Endothelial cell of umbilical vein (primary cell): ENCODE measurements around the gene SGSM2. TPM values are rescaled to one million over a fixed set of nuclear protein-coding genes. Genes with fewer than 3 reads are reported as not detected.

ENCODE experiments used
- BruUV-seq: library from RNA; stranded (reverse); fragments of 400-500 nt; replicated peaks from 2 replicates; lab custom pipeline; 2021; lab: Mats Ljungman, UMichigan
- CTCF ChIA-PET: fragments of 300-600, 350-600 bp; sonication (Branson Sonifier 250); formaldehyde crosslinking; loops from one replicate; lab custom pipeline; 2021; ENCODE audit warnings: antibody characterized with exemption, inconsistent platforms; lab: Charles Lee
- POLR2A ChIA-PET: fragments of 300-600, 350-600 bp; sonication (Branson Sonifier 250); formaldehyde crosslinking; loops from one replicate; lab custom pipeline; 2021; ENCODE audit warnings: antibody characterized with exemption, inconsistent platforms; lab: Charles Lee
- DNase-seq: peaks from one replicate; pipeline ENCODE4 v3.0.0-alpha.2; 2011; ENCODE audit warnings: low read depth, low spot score
- FAIRE-seq: peaks from 2 replicates; lab custom pipeline; 2011; peaks lifted over from hg19 to GRCh38; lab: Jason Lieb, UNC
- H2AFZ ChIP-seq: 2 replicates; pipeline ENCODE4 v1.6.0; 2012; ENCODE audit warnings: low read depth, low read length, control low read depth, inconsistent platforms
- H3K27ac ChIP-seq: 2 replicates; pipeline ENCODE4 v1.5.1; 2011; ENCODE audit warnings: low read depth, mild to moderate bottlenecking, control low read depth, low read length, moderate library complexity; ENCODE audit not compliant: insufficient read depth
- H3K27me3 ChIP-seq, 2 experiments: 2 replicates each; pipeline versions ENCODE4 v1.6.0 to v1.6.1; 2011; ENCODE audit warnings: low read length in 2 of 2, mixed read lengths in 1 of 2; ENCODE audit not compliant: control insufficient read depth in 2 of 2, insufficient read depth in 2 of 2
- H3K36me3 ChIP-seq, 2 experiments: 2 replicates in 1 of 2; 3 replicates in 1 of 2; pipeline ENCODE4 v1.5.1; 2011; ENCODE audit warnings: low read length in 2 of 2, mild to moderate bottlenecking in 1 of 2, moderate library complexity in 1 of 2; ENCODE audit not compliant: control insufficient read depth in 2 of 2, insufficient read depth in 2 of 2; ENCODE audit errors: extremely low read depth in 1 of 2
- H3K4me1 ChIP-seq: 3 replicates; pipeline ENCODE4 v1.5.1; 2011; ENCODE audit warnings: mild to moderate bottlenecking, low read length; ENCODE audit not compliant: control insufficient read depth, insufficient read depth; ENCODE audit errors: extremely low read depth
- H3K4me2 ChIP-seq: 2 replicates; pipeline ENCODE4 v1.6.1; 2011; ENCODE audit warnings: low read length, control low read depth, mixed read lengths; ENCODE audit not compliant: insufficient read depth
- H3K4me3 ChIP-seq, 3 experiments: fragments of 200-600 bp in 1 of 3; sonication (generic), shearing (Covaris generic) in 1 of 3; replicated peaks in 1 of 3; 2 replicates each; pipeline ENCODE4 v1.5.1; 2011 to 2016; ENCODE audit warnings: control low read depth in 3 of 3, low read length in 3 of 3, mild to moderate bottlenecking in 2 of 3, inconsistent platforms in 1 of 3, low read depth in 1 of 3, moderate library complexity in 1 of 3; ENCODE audit not compliant: insufficient read depth in 1 of 3
- H3K79me2 ChIP-seq: 2 replicates; pipeline ENCODE4 v1.6.0; 2012; ENCODE audit warnings: low read length, inconsistent platforms; ENCODE audit not compliant: control insufficient read depth, insufficient read depth
- H3K9ac ChIP-seq: replicated peaks from 2 replicates; pipeline ENCODE3; 2011; ENCODE audit warnings: low read length, control low read depth; ENCODE audit not compliant: insufficient read depth; ENCODE audit errors: extremely low read depth
- H3K9me1 ChIP-seq: replicated peaks from 3 replicates; pipeline ENCODE4 v1.6.0; 2011; ENCODE audit warnings: mild to moderate bottlenecking, low read length; ENCODE audit not compliant: control insufficient read depth, insufficient read depth; ENCODE audit errors: extremely low read depth
- H3K9me3 ChIP-seq: replicated peaks from 2 replicates; pipeline ENCODE4 v1.5.1; 2012; ENCODE audit warnings: low read length, inconsistent platforms; ENCODE audit not compliant: control insufficient read depth, insufficient read depth
- H4K20me1 ChIP-seq: replicated peaks from 2 replicates; pipeline ENCODE3; 2011; ENCODE audit warnings: mild to moderate bottlenecking, low read length; ENCODE audit not compliant: control insufficient read depth, insufficient read depth; ENCODE audit errors: extremely low read depth
- CTCF ChIP-seq, 2 donors: IDR thresholded peaks; 1 replicate in 1 of 2; 2 replicates in 1 of 2; pipeline ENCODE4 v1.5.1; 2011; ENCODE audit warnings: low read length in 2 of 2, mild to moderate bottlenecking in 2 of 2, moderate library complexity in 2 of 2, control low read depth in 1 of 2, inconsistent platforms in 1 of 2, low read depth in 1 of 2; ENCODE audit not compliant: insufficient read depth in 1 of 2; ENCODE audit errors: extremely low read depth in 1 of 2
- EZH2 ChIP-seq: IDR thresholded peaks from 2 replicates; pipeline ENCODE4 v1.6.1; 2012; ENCODE audit warnings: borderline replicate concordance, low read depth, mild to moderate bottlenecking, moderate library complexity, low read length, inconsistent platforms; ENCODE audit not compliant: severe bottlenecking
- FOS ChIP-seq: IDR thresholded peaks from 2 replicates; pipeline ENCODE4 v1.6.1; 2011; ENCODE audit warnings: mild to moderate bottlenecking, low read length, moderate library complexity, borderline replicate concordance; ENCODE audit not compliant: insufficient read depth
- GATA2 ChIP-seq: IDR thresholded peaks from 2 replicates; pipeline ENCODE4 v1.7.0; 2011; ENCODE audit warnings: low read depth, mild to moderate bottlenecking, moderate library complexity, mixed read lengths, low read length; ENCODE audit not compliant: insufficient read length, insufficient read depth
- JUN ChIP-seq: IDR thresholded peaks from 2 replicates; pipeline ENCODE4 v1.6.1; 2011; ENCODE audit warnings: borderline replicate concordance, low read depth; ENCODE audit not compliant: insufficient read length, insufficient read depth
- MAX ChIP-seq: IDR thresholded peaks from 2 replicates; pipeline ENCODE4 v1.6.1; 2011; ENCODE audit not compliant: insufficient read depth, insufficient read length
- MYC ChIP-seq: IDR thresholded peaks from one replicate; pipeline ENCODE4 v1.6.1; 2011; ENCODE audit warnings: mild to moderate bottlenecking, low read depth, low read length
- POLR2A ChIP-seq: IDR thresholded peaks from 2 replicates; pipeline ENCODE4 v1.6.1; 2012; ENCODE audit warnings: low read depth, mild to moderate bottlenecking, control low read depth, low read length
- POLR2AphosphoS5 ChIP-seq: IDR thresholded peaks from 2 replicates; pipeline ENCODE4 v1.6.1; 2012; ENCODE audit warnings: low read depth, mild to moderate bottlenecking, control low read depth, low read length, moderate library complexity; ENCODE audit not compliant: insufficient read depth
- dilution Hi-C: fragments of 300-500 bp; cut with MboI; formaldehyde crosslinking; loops from one replicate; pipeline ENCODE4 v1.15.0; 2019; ENCODE audit warnings: low sequenced_read_pairs; ENCODE audit not compliant: extremely low pct_ligation_motif_present
- intact Hi-C: fragments of 100-400 bp; cut with micrococcal nuclease; formaldehyde crosslinking; loops from one replicate; pipeline ENCODE4 v1.10.0; 2022
- polyA plus RNA-seq, 4 experiments: library from polyadenylated mRNA; depleted of rRNA in 3 of 4; stranded (reverse) in 3 of 4; unstranded in 1 of 4; fragments of >200 nt; gene quantifications; 2 replicates each; pipeline versions ENCODE4 v1.2.1 to v1.2.3, GENCODE V29; 2011 to 2012; ENCODE audit warnings: missing spikeins in 1 of 4
- total RNA-seq: library from RNA; stranded (reverse); gene quantifications from 2 replicates; pipeline ENCODE4 v1.2.3, GENCODE V29; 2021

Gene SGSM2
- total and polyA plus RNA-seq, 2 donors (not counting 3 experiments of a cell fraction or from before 2014, with no cell fraction given) = 61.6 to 94.5 TPM

DNA sequence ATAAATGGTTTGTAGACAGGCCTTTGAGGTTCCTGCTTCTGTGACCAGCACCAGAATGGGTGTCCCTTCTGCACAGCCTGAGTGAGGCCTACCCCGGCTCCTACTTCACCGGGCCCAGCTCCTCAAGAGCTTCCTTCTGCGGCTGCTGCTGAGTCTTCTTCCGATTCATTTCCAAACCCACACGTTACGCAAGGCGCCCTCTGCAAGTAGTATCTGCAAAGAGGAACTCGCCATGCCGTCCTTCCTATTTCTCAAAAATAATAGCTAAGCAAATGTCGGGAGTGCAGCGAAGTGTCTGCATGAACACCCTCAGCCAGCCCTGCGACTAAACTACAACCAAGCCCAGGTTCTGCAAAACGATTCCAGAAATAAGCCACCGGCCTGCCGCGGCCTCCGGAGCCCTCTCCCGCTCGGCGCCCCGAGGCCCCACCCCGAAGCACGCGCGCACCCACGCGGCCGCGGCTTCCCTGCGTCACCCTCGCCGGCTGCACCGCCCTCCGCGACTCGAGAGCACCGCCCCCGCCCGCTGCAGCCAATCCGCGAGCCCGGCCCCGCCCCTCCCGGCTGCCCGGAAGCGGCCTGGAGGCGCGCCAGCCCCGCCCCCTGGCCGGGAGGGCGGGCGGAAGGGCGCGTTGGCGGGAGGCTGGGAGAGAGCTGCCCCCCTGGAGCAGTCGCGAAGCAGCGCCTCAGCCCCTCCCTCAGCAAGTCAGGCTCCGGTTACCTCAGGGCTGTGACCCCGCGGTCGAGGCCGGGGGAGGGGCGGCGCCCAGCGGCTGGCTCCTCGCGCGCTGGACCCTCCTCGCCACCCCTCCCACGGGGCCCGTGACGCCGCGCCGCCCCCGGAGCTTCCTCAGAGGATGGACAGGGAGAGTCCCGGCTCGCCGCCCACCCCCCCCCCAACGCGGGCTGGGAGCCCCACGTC is 55.2 kb downstream of the SGSM2 start:
- DNase-seq (peak; percentile 95), FAIRE-seq (peak; percentile 91)
- H3K27me3 ChIP-seq = no peaks in the 10 kb centered on the region
- TF ChIP-seq GATA2 (no peak), POLR2A (peak; percentile 63), EZH2 (no peak), MAX (peak; percentile 28), JUN (no peak), POLR2AphosphoS5 (peak; percentile 92), FOS (no peak), CTCF (IDR thresholded peaks at IDR 0.05; ENCODE audit: extremely low read depth in 1 of 2, insufficient read depth in 1 of 2, low read depth in 1 of 2, low read length in 2 of 2) (no peak), MYC (no peak)
- no peaks in the 10 kb centered on the region for H3K9me3 ChIP-seq
- no TSS peak for BruUV-seq
- H3K9ac ChIP-seq = peak overlapping the region; percentile 91
- peaks cover 34% of the 10 kb centered on the region for H3K4me1 ChIP-seq
- peak overlapping the region; percentile 58 for H2AFZ ChIP-seq
- H4K20me1 ChIP-seq = no peaks in the 10 kb centered on the region
- intact Hi-C loops (loop anchor here (1.0 to 5.0 kb wide), 2 partner anchors 9 to 675 kb away; partner anchors contain the start of gene MNT), dilution Hi-C loops (no loop called here)
- peak overlapping the region; percentile 3 to 76 (median 52) for H3K4me3 ChIP-seq
- CTCF ChIA-PET = interaction anchor here (0.8 to 4.8 kb wide), 9 partner anchors 9 to 23 kb away, joined by 3 to 58 read pairs (median 5); no protein-coding TSS in a partner anchor
- POLR2A ChIA-PET = interaction anchor here (1.4 kb wide), 1 partner anchor 9 kb away, joined by 10 read pairs; no protein-coding TSS in a partner anchor
- peak overlapping the region; percentile 92 for H3K27ac ChIP-seq
- peak overlapping the region; percentile 75 for H3K4me2 ChIP-seq
- peaks cover 13% of the 10 kb centered on the region for H3K79me2 ChIP-seq
- H3K36me3 ChIP-seq = no peaks in the 10 kb centered on the region
- no peaks in the 10 kb centered on the region for H3K9me1 ChIP-seq
